ENCODE measurements around the gene MSANTD1.

The MSANTD1 gene

DNA sequence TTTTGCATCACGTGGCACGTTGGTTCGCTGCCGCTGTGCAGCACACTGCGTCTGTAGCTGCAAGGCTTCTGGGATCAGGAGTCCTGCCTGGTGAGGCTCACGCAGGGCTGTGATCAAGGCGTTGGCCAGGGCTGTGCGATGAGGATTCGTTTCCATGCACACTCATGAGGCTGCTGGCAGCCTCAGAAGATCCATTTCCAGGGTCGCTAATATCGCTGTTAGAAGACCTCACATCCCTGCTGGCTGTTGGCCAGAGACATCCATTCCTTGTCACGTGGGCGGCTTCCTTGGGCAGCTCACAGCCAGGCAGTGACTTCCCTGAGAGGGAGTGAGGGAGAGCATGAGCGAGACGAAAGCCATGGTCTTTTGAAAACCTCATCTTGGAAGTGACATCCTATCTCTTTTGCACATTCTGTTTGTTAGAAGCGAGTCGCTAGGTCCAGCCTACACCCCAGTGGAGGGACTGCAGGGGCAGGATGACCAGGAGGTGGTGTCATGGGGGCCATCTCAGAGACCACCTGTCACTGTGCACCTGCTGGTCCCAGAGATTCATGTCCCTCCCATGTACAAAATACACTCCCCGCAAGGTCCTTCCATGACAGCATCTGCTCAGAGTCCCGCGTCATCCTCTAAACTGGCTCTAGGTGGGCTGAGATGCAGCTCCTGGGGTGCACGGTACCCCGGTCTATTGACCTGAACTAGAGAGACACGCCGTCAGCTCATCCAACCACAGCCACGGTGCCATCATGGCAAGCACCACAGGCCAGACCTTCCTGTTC lies 56.1 kb downstream of the MSANTD1 start:
- no peak for DNase-seq

DNA sequence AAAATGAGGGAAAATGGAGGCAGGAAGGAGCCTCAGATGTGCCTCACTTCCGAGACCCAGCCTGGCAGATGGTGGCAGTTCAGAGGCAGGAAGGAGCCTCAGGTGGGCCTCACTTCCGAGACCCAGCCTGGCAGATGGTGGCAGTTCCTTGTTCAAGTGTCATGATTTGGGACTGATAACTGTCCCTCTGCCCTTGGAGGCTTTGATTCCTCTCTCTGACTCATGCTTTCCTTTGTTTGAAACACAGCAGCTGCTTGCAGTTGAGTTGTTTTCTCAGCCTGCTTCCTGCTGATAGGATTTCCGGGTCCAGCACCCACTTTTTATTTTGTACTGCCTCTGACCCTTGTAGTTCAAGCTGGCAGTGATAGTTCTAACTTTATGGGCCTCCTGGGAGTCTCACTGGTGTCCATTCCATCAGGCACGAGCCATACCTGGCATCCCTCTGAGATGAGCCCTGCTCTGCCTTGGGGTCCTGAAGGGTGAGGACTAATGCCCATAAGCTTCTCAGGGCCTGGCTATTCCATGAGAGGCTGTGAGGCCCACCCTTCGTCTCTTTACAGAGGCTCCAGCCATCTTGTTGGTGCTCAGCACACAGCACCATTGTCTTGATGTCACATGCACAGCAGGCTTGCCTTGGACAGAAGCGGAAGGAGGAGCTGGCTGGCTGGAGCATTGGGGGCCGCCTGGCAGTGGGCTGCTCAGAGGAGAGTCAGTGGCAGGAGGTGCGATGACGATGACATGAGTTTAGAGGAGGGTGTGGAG lies 56.8 kb downstream of the MSANTD1 start:
- no peak for DNase-seq

All from activated CD4-positive, alpha-beta T cell treated with anti-CD3 and anti-CD28 coated beads, Interleukin-2, amount 50 U/mL, for 4 hours (primary cell).